ENCODE results near the gene OR2AJ1.

GRCh38 chr1:247964933-247965332, 40.2 kb downstream of the OR2AJ1 start, which contains the start of gene OR2AK2:
- TF ChIP-seq GATA3 (IDR thresholded peaks at IDR 0.05; ENCODE audit: low read depth, low read length) = no peak
- TF ChIP-seq GATA2 (IDR thresholded peaks at IDR 0.05; ENCODE audit: low read depth, low read length) = no peak
